ENCODE results near the gene DDX39A. TPM values are rescaled to one million over a fixed set of nuclear protein-coding genes. Genes with fewer than 3 reads are reported as not detected.

The DDX39A gene
- total and polyA plus RNA-seq, 2 donors (not counting 1 experiment from before 2014, with no cell fraction given): 178 to 393 TPM

GRCh38 chr19:14432791-14433553 lies 13.8 kb upstream of the DDX39A start, which contains the start of gene PKN1:
Gene PKN1 (plus strand): TSS chr19:14433306. CDS start chr19:14433522, 216 bp downstream.
- Histone ChIP-seq H3K9ac (ENCODE audit: low read length) (peak within 1 kb of the TSS; percentile 88), H4K20me1 (ENCODE audit: control insufficient read depth, insufficient read depth, low read length, poor library complexity, severe bottlenecking) (peaks cover 15% of the 10 kb centered on the region), H3K4me1 (ENCODE audit: control insufficient read depth in 2 of 2, insufficient read depth in 2 of 2, low read length in 2 of 2) (peaks cover 20 to 28% of the 10 kb centered on the region in 2 donors), H3K36me3 (replicated peaks in 1 of 2; ENCODE audit: control extremely low read depth in 1 of 2, control insufficient read depth in 1 of 2, extremely low read depth in 1 of 2, insufficient read depth in 2 of 2, low read length in 1 of 2) (no peaks in the 10 kb centered on the region), H3K9me3 (ENCODE audit: control extremely low read depth in 1 of 3, control insufficient read depth in 2 of 3, insufficient read depth in 1 of 3, low read length in 2 of 3) (peaks cover 0 to 3% (median 0%) of the 10 kb centered on the region in 3 donors), H3K27ac (ENCODE audit: low read length in 2 of 2) (peak within 1 kb of the TSS; percentile 76 to 86), H3K79me2 (ENCODE audit: control insufficient read depth, insufficient read depth, low read length) (peaks cover 45% of the 10 kb centered on the region), H3K4me2 (replicated peaks; ENCODE audit: low read depth, low read length, poor library complexity, severe bottlenecking) (peak within 1 kb of the TSS; percentile 92), H3K27me3 (replicated peaks in 1 of 4; ENCODE audit: control extremely low read depth in 1 of 4, control insufficient read depth in 3 of 4, insufficient read depth in 4 of 4, low read length in 3 of 4) (peaks cover 0 to 3% (median 0%) of the 10 kb centered on the region in 4 experiments), H3K4me3 (ENCODE audit: control extremely low read depth in 1 of 5, extremely low read depth in 1 of 5, insufficient read depth in 1 of 5, low read depth in 2 of 5, low read length in 4 of 5) (peak within 1 kb of the TSS; percentile 14 to 81 (median 77)), H2AFZ (ENCODE audit: insufficient read depth, low read depth, low read length, poor library complexity, severe bottlenecking) (peak within 1 kb of the TSS; percentile 86)
- WGBS (ENCODE audit: insufficient coverage): 2% methylated on average over 81 of the region's 85 CpGs
- Mint-ChIP-seq H3K4me1 (peaks cover 31% of the 10 kb centered on the region), H3K27ac (peak within 1 kb of the TSS; percentile 90), H3K4me3 (peak within 1 kb of the TSS; percentile 89), H3K27me3 (no peaks in the 10 kb centered on the region), H3K9me3 (ENCODE audit: insufficient read depth) (no peaks in the 10 kb centered on the region)
- POLR2A ChIA-PET: interaction anchor here (0.7 to 1.6 kb wide), 5 partner anchors 8 to 296 kb away, joined by 3 to 8 read pairs (median 4); partner anchors contain the start of genes ADGRE5 and ASF1B
- peak; percentile 73 for DNase-seq
- ATAC-seq (ENCODE audit: low read depth): peak; percentile 66
- CTCF ChIA-PET: interaction anchor here (0.9 to 2.2 kb wide), 12 partner anchors 9 to 85 kb away, joined by 3 to 12 read pairs (median 4); partner anchors contain the start of gene ADGRE5
- TF ChIP-seq CTCF (IDR thresholded peaks at IDR 0.05) (no peak), EZH2 (IDR thresholded peaks at IDR 0.05; ENCODE audit: borderline replicate concordance, insufficient read depth, low read depth, low read length, poor library complexity, severe bottlenecking) (no peak)
- intact Hi-C loops (cut with micrococcal nuclease): loop anchor here (1.0 kb wide), 4 partner anchors 7 to 39 kb away; partner anchors contain the start of gene DDX39A
